OCI-LY3 (cell line): ENCODE results near the gene FSTL4.
"Not testable (repeated sequence)": the region's sequence is repeated elsewhere in the genome, so short reads cannot be mapped to it uniquely, and the experiment has no call there.

Experiments used
- CTCF ChIP-seq: fragments of 200-600, 300-600 bp; sonication (generic); IDR thresholded peaks from 2 replicates; pipeline ENCODE4 v1.5.1; 2014; ENCODE audit warnings: antibody characterized with exemption, low read length, low read depth
- EZH2phosphoT487 ChIP-seq: fragments of 200-600 bp; shearing (Covaris generic); IDR thresholded peaks from 2 replicates; pipeline ENCODE4 v1.6.1; 2018; ENCODE audit warnings: antibody characterized with exemption, mixed run types, low read depth

GRCh38 chr5:133445204-133445603 lies 167.1 kb downstream of the FSTL4 start:
- not testable (repeated sequence) for TF ChIP-seq CTCF, EZH2phosphoT487
